WTC11 (cell line): Measurements from ENCODE around the gene XKRX. TPM values are rescaled to one million over a fixed set of nuclear protein-coding genes. Genes with fewer than 3 reads are reported as not detected.

Experiments
- ATAC-seq: fragments of 200-7000 bp; cut with Tn5 transposase; 2 replicates; pipeline ENCODE4 v1.10.0; 2021; ENCODE audit warnings: mild to moderate bottlenecking, moderate library complexity
- CTCF ChIA-PET: fragments of 300-600 bp; sonication (Branson Sonifier 250); formaldehyde crosslinking; loops from one replicate; lab custom pipeline; 2021; ENCODE audit warnings: antibody characterized with exemption; lab: Charles Lee
- POLR2A ChIA-PET: fragments of 350-600 bp; sonication (Branson Sonifier 250); formaldehyde crosslinking; loops from one replicate; lab custom pipeline; 2021; ENCODE audit warnings: antibody characterized with exemption; lab: Charles Lee
- DNase-seq: peaks from one replicate; pipeline ENCODE4 v3.0.0; 2021; ENCODE audit warnings: low spot score
- H3K27ac Mint-ChIP-seq: 2 replicates; pipeline ENCODE4 v1.8.0; 2021; ENCODE audit warnings: mixed read lengths
- H3K27me3 Mint-ChIP-seq: 2 replicates; pipeline ENCODE4 v1.8.0; 2021; ENCODE audit warnings: low read depth, mild to moderate bottlenecking, moderate library complexity, mixed read lengths
- H3K36me3 Mint-ChIP-seq: 2 replicates; pipeline ENCODE4 v1.8.0; 2021; ENCODE audit warnings: mixed read lengths
- H3K4me1 Mint-ChIP-seq: 2 replicates; pipeline ENCODE4 v1.8.0; 2022; ENCODE audit warnings: mixed read lengths
- H3K4me3 Mint-ChIP-seq: 2 replicates; pipeline ENCODE4 v1.8.0; 2021; ENCODE audit warnings: mild to moderate bottlenecking, moderate library complexity, mixed read lengths
- H3K9me3 Mint-ChIP-seq: 2 replicates; pipeline ENCODE4 v1.8.0; 2021; ENCODE audit warnings: mixed read lengths
- ATF1 ChIP-seq: sonication (generic); formaldehyde crosslinking; IDR thresholded peaks from 2 replicates; pipeline ENCODE4 v1.8.1; 2023; ENCODE audit warnings: mild to moderate bottlenecking, moderate library complexity, missing genetic modification reagents
- CTCF ChIP-seq: fragments of 200-600 bp; IDR thresholded peaks from 2 replicates; pipeline ENCODE4 v1.8.0; 2022; ENCODE audit warnings: antibody characterized with exemption
- FOXJ3 ChIP-seq: sonication (generic); formaldehyde crosslinking; IDR thresholded peaks from 2 replicates; pipeline ENCODE4 v1.9.0; 2021; ENCODE audit warnings: missing genetic modification reagents, mild to moderate bottlenecking, borderline replicate concordance
- FOXP1 ChIP-seq: sonication (generic); formaldehyde crosslinking; IDR thresholded peaks from 2 replicates; pipeline ENCODE4 v1.8.0; 2022; ENCODE audit warnings: missing genetic modification reagents, mild to moderate bottlenecking, moderate library complexity, borderline replicate concordance
- GABPB1 ChIP-seq: sonication (generic); formaldehyde crosslinking; IDR thresholded peaks from 2 replicates; pipeline ENCODE4 v1.8.1; 2023; ENCODE audit warnings: mild to moderate bottlenecking, missing genetic modification reagents
- GTF2I ChIP-seq: fragments of 250-450 bp; sonication (Bioruptor Pico); conservative IDR thresholded peaks from 2 replicates; pipeline ENCODE4 v1.4.0; 2021; ENCODE audit warnings: mild to moderate bottlenecking
- HMGA2 ChIP-seq: fragments of 250-450 bp; sonication (Bioruptor Pico); IDR thresholded peaks from 2 replicates; pipeline ENCODE4 v1.4.0; 2021; ENCODE audit warnings: mild to moderate bottlenecking, moderate library complexity
- JAZF1 ChIP-seq: fragments of 250-450 bp; sonication (Bioruptor Pico); IDR thresholded peaks from 2 replicates; pipeline ENCODE4 v1.9.0; 2021; ENCODE audit warnings: moderate library complexity, mild to moderate bottlenecking, inconsistent platforms
- MAX ChIP-seq: sonication (generic); formaldehyde crosslinking; IDR thresholded peaks from 2 replicates; pipeline ENCODE4 v1.8.0; 2022; ENCODE audit warnings: mild to moderate bottlenecking, missing genetic modification reagents
- RELA ChIP-seq: sonication (generic); formaldehyde crosslinking; IDR thresholded peaks from 2 replicates; pipeline ENCODE4 v1.8.1; 2022; ENCODE audit warnings: missing genetic modification reagents, mild to moderate bottlenecking, borderline replicate concordance
- STAT6 ChIP-seq: sonication (generic); formaldehyde crosslinking; conservative IDR thresholded peaks from 2 replicates; pipeline ENCODE4 v1.8.1; 2023; ENCODE audit warnings: mild to moderate bottlenecking, low read depth, missing genetic modification reagents, moderate library complexity
- TEAD1 ChIP-seq: sonication (generic); formaldehyde crosslinking; IDR thresholded peaks from 2 replicates; pipeline ENCODE4 v1.8.0; 2022; ENCODE audit warnings: mild to moderate bottlenecking, missing genetic modification reagents
- ZNF317 ChIP-seq: sonication (generic); formaldehyde crosslinking; IDR thresholded peaks from 2 replicates; pipeline ENCODE4 v1.8.1; 2023; ENCODE audit warnings: low read depth, mild to moderate bottlenecking, moderate library complexity, missing genetic modification reagents, borderline replicate concordance
- ZNF425 ChIP-seq: fragments of 250-450 bp; sonication (Bioruptor Pico); conservative IDR thresholded peaks from 2 replicates; pipeline ENCODE4 v1.9.0; 2021; ENCODE audit warnings: mild to moderate bottlenecking
- ZNF671 ChIP-seq: fragments of 250-450 bp; sonication (Bioruptor Pico); IDR thresholded peaks from 2 replicates; pipeline ENCODE4 v1.8.0; 2021; ENCODE audit warnings: mild to moderate bottlenecking
- total RNA-seq: library from RNA; stranded (reverse); gene quantifications from 3 replicates; pipeline ENCODE4 v1.2.3, GENCODE V29; 2021
- TF ChIP-seq, protein P1 (sequence below): sonication (generic); formaldehyde crosslinking; IDR thresholded peaks from 2 replicates; pipeline ENCODE4 v1.8.1; 2023; ENCODE audit warnings: mild to moderate bottlenecking, missing genetic modification reagents
- TF ChIP-seq, protein P2 (sequence below): sonication (generic); formaldehyde crosslinking; IDR thresholded peaks from 2 replicates; pipeline ENCODE4 v1.8.1; 2022; ENCODE audit warnings: low read depth, mild to moderate bottlenecking, moderate library complexity, missing genetic modification reagents, borderline replicate concordance
- TF ChIP-seq, protein P3 (sequence below): sonication (generic); formaldehyde crosslinking; IDR thresholded peaks from 2 replicates; pipeline ENCODE4 v1.8.1; 2023; ENCODE audit warnings: mild to moderate bottlenecking, missing genetic modification reagents, moderate library complexity

XKRX gene
- total RNA-seq, 1 experiment from 2014 or later = 1.1 TPM

- H3K4me3 Mint-ChIP-seq = no peak overlapping the region
- H3K9me3 Mint-ChIP-seq = peaks cover 13% of the 10 kb centered on the region
- no peaks in the 10 kb centered on the region for H3K4me1 Mint-ChIP-seq
- no peak overlapping the region for H3K27ac Mint-ChIP-seq
- DNase-seq (no peak), ATAC-seq (no peak)
- peaks cover 3% of the 10 kb centered on the region; the same call in 1 of the 2 replicates for H3K36me3 Mint-ChIP-seq
- H3K27me3 Mint-ChIP-seq = no peaks in the 10 kb centered on the region; the same call in 1 of the 2 replicates
- CTCF ChIA-PET = no interaction called here
- POLR2A ChIA-PET = no interaction called here
- TF ChIP-seq ZNF317 (CRISPR knock-in tag) = no peak
- no peak for TF ChIP-seq RELA (CRISPR knock-in tag)
- no peak for TF ChIP-seq HMGA2 (CRISPR knock-in tag)
- TF ChIP-seq ATF1 (CRISPR knock-in tag) = no peak
- no peak for TF ChIP-seq GTF2I (CRISPR knock-in tag)
- TF ChIP-seq, protein P1, sequence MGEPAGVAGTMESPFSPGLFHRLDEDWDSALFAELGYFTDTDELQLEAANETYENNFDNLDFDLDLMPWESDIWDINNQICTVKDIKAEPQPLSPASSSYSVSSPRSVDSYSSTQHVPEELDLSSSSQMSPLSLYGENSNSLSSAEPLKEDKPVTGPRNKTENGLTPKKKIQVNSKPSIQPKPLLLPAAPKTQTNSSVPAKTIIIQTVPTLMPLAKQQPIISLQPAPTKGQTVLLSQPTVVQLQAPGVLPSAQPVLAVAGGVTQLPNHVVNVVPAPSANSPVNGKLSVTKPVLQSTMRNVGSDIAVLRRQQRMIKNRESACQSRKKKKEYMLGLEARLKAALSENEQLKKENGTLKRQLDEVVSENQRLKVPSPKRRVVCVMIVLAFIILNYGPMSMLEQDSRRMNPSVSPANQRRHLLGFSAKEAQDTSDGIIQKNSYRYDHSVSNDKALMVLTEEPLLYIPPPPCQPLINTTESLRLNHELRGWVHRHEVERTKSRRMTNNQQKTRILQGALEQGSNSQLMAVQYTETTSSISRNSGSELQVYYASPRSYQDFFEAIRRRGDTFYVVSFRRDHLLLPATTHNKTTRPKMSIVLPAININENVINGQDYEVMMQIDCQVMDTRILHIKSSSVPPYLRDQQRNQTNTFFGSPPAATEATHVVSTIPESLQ (CRISPR knock-in tag) = no peak
- no peak for TF ChIP-seq ZNF671
- TF ChIP-seq JAZF1 (CRISPR knock-in tag) = no peak
- TF ChIP-seq, all 79 proteins: peak for 0
These were observed 24.3 kb downstream of the XKRX start for GRCh38 chrX:100904433-100904832.

DNA sequence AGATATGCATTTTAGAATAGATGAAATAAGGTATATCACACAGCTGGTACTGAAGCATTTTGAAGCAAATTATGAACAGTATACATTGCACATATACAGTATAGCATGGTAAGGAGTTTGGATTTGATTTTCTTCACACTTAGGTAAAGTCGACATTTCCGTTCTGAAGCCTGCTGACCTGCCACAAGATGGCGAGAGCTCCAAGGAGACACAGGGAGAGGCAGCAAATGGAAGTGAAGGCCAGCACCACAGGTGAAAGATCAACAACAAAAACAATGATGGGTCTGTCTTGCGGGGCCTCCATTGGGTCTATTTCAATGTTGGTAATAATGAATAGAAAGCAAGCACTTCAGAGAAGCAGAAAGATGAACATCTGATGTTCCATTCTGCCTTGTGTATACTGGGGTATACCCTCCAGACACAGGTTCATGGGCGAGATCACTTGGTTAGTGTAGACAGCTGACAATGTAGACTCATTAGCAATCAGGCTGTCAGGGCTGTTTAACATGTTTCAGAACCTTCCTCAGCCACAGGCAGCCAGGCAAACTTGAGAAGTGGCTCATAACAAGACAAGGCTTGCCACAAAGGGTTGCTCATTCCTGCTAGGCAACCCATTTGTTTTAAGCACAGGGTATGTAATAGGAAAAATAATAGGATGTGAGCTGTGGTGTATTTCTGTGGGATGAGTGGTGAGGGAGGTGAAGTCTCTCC lies 33.2 kb downstream of the XKRX start:
- no peak overlapping the region for H3K27ac Mint-ChIP-seq
- peak; percentile 88 for ATAC-seq
- H3K27me3 Mint-ChIP-seq = no peaks in the 10 kb centered on the region
- peaks cover 5% of the 10 kb centered on the region for H3K4me1 Mint-ChIP-seq
- H3K36me3 Mint-ChIP-seq = no peaks in the 10 kb centered on the region
- ChIA-PET POLR2A (no interaction called here), CTCF (interaction anchor here (1.0 kb wide), 2 partner anchors 31 to 44 kb away, joined by 3 to 4 read pairs; no protein-coding TSS in a partner anchor)
- no peaks in the 10 kb centered on the region for H3K9me3 Mint-ChIP-seq
- TF ChIP-seq MAX (CRISPR knock-in tag) (no peak), GABPB1 (CRISPR knock-in tag) (no peak), CTCF (peak; percentile 15; the same call in 1 of the 2 replicates)
- TF ChIP-seq, all 79 proteins: peak for 1
- DNase-seq = peak; percentile 35
- H3K4me3 Mint-ChIP-seq = no peak overlapping the region

- Mint-ChIP-seq H3K27ac (no peak overlapping the region), H3K9me3 (no peaks in the 10 kb centered on the region), H3K36me3 (no peaks in the 10 kb centered on the region), H3K4me1 (peaks cover 4% of the 10 kb centered on the region), H3K27me3 (no peaks in the 10 kb centered on the region), H3K4me3 (no peak overlapping the region)
- no peak for ATAC-seq
- TF ChIP-seq, protein P2, sequence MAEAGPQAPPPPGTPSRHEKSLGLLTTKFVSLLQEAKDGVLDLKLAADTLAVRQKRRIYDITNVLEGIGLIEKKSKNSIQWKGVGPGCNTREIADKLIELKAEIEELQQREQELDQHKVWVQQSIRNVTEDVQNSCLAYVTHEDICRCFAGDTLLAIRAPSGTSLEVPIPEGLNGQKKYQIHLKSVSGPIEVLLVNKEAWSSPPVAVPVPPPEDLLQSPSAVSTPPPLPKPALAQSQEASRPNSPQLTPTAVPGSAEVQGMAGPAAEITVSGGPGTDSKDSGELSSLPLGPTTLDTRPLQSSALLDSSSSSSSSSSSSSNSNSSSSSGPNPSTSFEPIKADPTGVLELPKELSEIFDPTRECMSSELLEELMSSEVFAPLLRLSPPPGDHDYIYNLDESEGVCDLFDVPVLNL = no peak
- TF ChIP-seq, protein P3, sequence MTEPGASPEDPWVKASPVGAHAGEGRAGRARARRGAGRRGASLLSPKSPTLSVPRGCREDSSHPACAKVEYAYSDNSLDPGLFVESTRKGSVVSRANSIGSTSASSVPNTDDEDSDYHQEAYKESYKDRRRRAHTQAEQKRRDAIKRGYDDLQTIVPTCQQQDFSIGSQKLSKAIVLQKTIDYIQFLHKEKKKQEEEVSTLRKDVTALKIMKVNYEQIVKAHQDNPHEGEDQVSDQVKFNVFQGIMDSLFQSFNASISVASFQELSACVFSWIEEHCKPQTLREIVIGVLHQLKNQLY (CRISPR knock-in tag) = no peak
- no peak for TF ChIP-seq ZNF425 (CRISPR knock-in tag)
- no peak for TF ChIP-seq TEAD1 (CRISPR knock-in tag)
- no peak for TF ChIP-seq FOXJ3
- no peak for TF ChIP-seq STAT6 (CRISPR knock-in tag)
- TF ChIP-seq FOXP1 (CRISPR knock-in tag) = no peak
- CTCF ChIA-PET = no interaction called here
- no peak for DNase-seq
- POLR2A ChIA-PET = no interaction called here
These were observed 45.1 kb downstream of the XKRX start for GRCh38 chrX:100883654-100884053.
